GM18907 (cell line): ENCODE results near the gene SIM1.

ENCODE experiments used
- ATAC-seq: cut with Tn5 transposase; IDR thresholded peaks from one replicate; pipeline ENCODE4 v1.9.1; 2021; ENCODE audit warnings: mild to moderate bottlenecking, moderate library complexity; ENCODE audit not compliant: unreplicated experiment

Gene SIM1, protein sequence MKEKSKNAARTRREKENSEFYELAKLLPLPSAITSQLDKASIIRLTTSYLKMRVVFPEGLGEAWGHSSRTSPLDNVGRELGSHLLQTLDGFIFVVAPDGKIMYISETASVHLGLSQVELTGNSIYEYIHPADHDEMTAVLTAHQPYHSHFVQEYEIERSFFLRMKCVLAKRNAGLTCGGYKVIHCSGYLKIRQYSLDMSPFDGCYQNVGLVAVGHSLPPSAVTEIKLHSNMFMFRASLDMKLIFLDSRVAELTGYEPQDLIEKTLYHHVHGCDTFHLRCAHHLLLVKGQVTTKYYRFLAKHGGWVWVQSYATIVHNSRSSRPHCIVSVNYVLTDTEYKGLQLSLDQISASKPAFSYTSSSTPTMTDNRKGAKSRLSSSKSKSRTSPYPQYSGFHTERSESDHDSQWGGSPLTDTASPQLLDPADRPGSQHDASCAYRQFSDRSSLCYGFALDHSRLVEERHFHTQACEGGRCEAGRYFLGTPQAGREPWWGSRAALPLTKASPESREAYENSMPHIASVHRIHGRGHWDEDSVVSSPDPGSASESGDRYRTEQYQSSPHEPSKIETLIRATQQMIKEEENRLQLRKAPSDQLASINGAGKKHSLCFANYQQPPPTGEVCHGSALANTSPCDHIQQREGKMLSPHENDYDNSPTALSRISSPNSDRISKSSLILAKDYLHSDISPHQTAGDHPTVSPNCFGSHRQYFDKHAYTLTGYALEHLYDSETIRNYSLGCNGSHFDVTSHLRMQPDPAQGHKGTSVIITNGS

DNA sequence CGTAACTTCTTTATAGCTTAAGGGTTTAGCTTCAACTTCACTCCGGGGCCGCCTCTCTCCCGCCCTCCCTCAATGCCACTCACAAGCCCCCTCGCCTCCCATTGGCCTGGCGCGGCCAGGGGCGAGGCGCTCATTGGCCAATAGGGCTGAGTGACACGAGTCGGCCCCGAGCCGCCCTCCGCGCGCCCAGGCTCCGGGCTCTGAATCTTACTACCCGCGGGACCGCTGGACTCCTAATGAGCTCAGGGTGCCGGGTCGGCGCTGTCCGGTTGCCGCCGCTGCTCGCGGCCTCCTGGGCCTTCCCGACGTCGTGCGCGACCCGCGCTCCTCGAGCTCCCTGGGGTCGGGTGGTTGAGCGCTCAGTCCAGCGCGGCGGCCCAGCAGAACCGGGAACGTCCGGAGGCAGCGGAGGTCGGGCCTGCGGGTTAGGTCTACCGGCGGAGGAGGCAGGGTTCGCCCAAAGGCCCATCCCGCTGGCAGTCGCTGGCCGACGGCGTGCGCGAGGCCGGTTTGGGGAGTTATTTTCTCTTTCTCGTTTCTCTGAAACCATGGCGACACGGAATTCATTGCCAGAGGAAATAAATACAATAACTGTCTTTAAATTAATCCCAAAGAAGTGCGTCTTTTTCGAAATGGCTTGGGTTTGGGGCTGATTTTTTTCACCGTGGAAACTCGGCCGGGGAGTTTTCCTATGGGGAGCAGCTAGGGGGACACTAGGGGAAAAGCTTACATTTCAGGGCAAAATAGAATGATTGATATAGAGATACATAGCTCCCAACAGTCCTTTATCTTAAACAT, at the start of gene SIM1:
TSS of gene SIM1 (minus strand) at position 19 of the 798 bp plus-strand sequence. CDS start 1,453 bp downstream, outside the sequence.
- peak; percentile 86 for ATAC-seq

DNA sequence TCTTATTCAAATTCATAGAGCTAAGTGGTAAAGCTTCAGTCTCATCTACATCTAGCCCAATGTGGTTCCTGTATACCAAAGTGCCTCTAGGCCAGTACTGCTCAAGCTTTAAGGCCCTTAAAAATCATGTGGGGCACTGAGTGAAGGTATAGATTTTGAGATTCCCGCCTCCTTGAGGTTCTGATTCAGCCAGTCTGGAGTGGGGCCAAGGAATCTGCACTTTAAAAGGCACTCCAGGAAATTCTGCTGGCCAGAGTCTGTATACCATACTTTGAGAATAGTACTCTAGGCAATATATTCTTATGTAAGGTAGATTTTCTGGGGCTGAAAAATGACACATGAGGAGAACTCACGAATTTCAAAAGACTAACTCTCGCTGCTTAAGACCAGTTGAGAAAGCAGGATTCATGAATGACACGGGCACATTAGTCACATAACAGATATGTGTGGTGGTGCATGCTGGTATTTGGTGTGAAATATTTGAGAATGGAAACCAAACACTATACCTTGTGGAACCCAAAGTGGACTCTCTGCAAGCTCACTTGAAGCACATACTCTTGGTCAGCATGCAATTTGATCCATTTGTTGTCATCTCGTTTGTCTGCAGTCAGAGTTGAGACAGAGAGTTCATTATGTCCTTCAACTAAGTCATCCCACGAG, 47.6 kb upstream of the SIM1 start:
- ATAC-seq, result no peak

DNA sequence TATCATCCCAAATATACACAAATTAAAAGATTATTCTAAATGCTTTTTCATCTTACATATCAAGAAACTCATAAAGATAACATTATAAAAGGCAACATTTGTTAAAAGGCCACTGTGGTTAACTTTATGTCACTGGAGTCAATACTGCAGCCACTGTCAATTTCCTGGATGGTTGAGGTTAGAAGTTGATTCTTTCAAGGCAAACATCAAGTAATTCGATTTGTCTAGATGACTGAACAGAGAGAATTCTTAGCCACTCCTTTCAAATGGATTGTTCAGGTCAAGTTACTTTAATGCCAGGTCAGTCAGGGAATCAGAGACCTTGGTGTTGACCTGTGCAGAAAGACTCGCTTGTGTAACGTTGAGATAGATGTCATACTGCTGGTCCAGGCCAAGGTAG, 44.4 kb upstream of the SIM1 start:
- ATAC-seq, result no peak

DNA sequence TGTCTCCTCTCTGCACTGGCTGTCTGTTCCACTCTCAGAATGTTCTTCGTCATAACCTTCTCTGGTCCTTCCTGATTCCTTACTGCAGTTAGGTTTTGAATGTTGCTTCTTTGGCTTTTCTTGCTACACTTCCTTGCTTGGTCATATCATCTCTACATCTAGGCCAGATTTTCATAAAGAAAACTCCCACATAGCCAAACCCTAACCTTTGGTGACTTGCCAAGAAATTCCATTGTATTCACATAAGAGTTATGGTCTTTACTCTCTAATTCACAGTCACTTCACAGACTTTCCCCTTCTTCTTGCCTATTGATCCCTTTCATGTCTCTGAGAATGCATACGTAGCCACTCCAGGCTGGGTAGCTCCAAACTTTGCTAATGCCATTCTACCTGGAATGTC, 41.9 kb upstream of the SIM1 start:
- ATAC-seq, result no peak

DNA sequence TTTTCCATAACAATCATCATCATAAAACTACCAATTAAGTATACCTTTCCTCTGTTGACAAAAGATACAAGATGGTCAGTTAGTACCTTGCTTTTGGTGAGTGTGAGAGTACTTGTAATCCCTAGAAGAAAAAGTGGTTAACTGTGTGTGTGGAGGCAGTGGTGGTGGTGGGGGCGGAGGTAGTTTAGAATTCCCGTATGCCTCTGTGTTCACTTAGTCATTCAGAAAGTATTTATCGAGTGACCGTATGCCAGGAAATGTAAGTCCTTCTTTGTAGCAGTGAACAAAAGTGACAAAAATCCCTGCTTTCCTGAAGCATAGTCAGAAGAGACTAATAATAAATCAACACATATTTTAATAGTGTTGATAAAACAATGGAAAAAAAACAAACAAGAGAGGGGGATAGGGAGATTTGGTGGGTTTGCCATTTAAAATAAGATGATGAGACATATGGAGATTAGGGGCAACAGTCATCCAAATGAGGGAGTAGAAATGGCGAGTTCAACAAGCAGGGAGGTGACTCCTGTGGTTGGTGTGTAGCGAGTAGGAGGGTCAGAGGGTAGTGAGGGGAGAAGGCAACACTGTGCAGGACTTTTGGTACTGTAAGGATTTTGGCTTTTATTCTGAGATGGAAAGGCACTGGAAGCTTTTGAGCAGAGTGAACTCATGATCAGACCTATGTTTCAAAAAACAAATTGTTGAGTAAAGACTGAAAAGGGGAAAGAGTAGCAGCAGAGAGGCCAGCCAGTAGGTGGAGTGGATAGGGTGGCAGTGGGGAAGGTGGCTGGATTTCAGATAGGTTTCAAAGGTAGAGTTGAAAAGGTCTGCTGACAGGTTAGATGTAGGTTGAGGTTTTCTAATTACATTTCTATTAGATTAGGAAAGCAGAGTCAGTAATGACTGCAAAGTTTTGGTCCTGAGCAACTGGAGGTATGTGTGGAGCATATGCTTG, 40.3 kb upstream of the SIM1 start:
- ATAC-seq, result no peak

DNA sequence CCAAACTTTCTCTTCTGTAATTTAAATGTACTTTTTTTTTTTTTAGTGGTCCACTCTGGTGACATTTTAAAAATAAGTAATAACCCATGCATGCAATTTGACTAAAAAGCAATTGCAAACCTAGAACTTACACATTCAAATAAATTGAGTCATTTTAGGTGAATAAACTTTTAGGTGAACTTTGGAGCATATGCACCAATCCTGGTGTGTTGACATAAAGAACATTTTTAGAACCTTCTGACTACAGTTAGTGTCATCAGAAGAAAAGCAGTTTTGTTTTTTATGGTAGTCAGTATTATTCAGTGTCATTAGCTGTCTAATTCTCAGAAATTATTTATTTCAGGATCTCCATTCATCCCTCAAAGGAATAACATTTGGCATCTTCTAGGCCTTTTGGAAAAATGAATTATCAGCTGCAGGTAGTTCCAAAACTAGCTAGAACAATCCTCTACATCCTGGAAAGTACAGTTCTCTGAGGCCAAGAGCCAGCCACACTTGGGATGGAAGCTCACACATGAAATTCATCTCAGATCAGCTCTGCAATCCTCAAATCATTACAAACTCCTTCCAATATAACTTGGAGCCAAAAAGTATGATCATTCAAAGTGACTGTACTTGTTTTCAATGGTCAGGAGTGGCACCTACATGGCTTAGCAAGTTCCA, 38.5 kb upstream of the SIM1 start:
- no peak for ATAC-seq

DNA sequence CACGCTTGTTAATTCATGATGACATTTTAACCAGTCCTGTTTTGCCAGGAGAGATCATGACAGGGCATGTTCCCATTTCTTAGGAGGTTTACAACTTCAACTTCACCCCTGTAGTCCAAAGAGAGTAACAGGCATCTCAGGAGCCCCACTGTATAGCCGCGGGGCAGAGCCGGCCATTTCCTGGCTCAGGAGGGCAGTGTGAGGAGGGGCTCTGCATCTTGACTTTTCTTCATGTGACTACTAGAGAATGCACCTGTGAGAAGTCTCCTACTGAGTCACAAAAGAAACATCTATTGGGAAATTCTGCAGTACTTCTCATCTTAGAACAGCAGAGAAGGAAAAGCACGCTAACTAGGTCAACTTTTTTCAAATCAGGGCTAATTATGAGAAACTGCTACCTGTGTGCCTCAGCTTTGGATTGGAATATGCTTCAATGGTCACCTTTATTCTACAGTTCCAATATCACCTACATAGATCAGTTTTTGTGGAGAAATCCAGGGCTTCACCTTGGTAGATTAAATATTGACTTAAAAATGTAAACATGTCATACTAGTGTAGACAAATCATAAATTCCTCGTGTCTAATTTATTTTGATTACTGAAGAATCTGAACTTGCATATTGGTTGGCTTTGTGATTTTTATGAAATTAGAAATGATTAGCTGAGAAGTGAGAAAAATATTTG, 28.6 kb upstream of the SIM1 start:
- ATAC-seq, result no peak

DNA sequence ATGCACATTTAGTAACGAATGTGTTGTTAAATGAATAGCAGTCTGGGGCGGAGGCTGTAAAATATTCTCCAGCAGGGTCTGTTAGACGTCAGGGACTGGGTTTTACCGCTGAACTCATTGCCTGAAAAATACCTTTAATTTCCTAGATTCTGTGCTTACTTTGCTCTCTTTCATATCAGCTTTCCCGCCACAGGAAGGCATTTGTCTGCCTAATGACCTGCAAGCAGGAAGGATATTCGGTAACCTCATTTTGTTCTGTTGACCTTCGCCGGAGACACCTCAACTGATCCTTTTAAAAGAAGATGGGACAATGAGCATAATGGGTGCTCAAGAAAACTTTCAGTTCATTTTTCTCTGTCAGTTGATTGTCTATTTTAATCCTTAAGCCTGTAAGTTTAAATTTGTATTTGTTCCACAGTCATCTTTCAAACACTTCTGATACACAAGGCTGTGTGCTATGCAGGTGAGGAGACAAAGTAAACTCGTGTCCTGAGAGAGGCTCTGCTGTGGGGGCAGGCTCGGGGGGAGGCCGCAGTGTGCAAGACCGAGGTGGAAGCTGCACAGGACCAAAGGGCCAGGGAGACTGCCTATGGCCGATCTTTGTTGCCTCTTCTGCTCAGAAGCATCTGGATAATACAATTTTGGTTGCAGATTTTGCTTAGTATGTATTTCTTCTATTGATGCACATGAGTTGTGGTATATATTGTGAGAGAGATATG, 27.4 kb upstream of the SIM1 start:
- ATAC-seq, result no peak

DNA sequence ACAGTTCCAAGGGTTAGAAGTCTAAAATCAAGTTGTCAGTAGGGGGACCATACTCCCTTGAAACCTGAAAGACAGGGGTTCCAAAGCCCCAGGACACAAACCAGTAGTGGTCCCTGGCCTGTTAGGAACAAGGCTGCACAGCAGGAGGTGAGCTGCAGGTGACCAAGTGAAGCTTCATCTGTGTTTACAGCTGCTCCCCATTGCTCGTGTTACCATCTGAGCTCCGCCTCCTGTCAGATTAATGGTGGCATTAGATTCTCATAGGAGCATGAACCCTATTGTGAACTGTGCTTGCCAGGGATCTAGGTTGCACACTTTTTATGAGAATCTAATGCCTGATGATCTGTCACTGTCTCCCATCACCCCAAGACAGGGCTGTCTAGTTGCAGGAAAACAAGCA, 25.3 kb upstream of the SIM1 start:
- no peak for ATAC-seq

DNA sequence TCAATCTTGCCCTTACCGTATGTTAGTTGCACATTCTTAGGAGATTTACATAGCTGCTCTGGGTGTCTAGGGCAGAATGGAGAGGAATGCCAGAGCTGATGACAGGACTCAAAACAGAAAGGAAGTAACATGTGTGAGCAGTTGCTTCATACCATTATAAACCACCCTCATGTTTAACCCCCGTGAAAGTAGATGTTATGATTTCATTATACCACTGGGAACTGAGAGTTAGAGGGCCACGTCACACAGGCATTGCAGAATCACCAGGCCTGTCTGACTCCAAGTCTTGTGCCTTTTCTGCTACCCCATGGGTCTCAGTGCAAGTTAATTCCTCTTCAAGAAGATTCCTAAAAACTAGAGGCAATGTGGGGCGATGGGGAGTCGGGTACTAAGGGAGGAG, 23.5 kb upstream of the SIM1 start:
- ATAC-seq, result no peak

DNA sequence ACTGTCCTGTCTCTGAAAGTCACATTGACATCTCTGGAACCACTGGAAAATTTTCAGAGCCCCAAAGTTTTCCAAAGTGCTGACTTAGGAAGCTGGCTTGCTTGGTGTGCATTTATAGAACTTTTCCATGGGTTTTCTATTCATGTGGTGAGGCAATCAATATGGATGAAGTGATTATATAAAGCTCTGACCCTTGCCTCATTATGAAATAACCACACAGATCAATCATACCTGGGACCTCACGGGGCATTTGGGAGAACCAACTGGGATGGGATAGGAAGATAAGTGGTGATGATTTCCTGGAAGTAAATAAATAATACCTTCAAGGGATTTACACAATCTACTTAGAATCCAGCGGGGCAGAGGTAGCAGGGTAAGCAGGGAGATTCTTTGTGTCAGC, 22.9 kb upstream of the SIM1 start:
- no peak for ATAC-seq

DNA sequence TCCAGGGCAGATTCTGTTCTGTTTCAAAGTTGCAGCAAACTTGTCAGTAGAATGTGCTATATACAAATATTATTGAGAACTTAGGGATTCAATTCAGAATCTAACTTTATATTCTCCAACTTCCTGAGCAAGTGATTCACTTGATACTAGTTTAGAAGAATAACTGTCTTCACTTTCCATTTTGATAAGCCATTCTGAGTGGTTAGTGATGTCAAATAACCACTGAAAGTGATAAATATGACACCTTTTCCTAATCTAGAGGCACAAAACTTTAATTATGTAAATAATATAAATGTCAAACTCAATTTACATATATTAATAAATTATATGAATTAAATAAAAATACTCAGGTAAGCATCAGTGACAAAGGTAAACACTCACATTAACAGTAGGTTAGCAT, 20.5 kb upstream of the SIM1 start:
- ATAC-seq, result no peak

DNA sequence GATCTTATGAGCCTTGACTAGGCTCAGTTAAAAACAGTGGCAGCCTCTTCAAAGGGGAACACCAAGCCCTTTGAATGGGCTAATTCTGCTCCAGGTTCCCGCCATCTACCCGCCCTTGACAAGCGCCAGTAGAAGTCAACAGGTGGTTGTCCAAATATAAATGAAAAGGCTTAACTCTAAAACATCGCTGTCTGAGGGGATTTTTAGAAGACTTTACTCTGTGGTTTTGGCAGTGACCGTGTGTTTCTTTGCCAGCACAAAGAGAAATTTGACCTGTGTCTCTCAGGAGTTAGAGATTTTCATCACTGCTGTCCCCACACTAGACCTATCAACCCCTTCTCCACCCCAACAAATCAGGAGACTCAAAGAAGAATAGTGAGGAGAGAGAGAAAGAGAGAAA, 19.8 kb upstream of the SIM1 start:
- peak; percentile 51 for ATAC-seq

DNA sequence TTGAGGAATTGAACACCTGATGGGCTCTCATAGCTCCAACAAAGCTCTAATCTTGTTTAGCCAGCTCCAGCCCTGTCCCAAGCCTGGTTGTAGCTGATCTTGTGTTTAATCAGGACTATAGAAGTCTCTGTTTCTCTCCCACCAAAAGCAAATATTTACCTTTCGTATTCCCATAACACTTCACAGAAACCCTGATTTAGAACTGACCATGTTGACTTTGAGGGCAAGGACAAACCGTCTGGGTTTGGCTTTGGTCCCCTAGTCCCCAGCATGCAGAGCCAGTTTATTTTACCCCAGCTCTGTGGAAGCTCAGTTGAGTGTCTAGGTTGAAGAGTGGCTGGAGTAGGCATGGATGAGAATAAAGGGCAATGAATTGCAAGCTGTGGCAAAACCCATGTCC, 18.0 kb upstream of the SIM1 start:
- ATAC-seq, result no peak

DNA sequence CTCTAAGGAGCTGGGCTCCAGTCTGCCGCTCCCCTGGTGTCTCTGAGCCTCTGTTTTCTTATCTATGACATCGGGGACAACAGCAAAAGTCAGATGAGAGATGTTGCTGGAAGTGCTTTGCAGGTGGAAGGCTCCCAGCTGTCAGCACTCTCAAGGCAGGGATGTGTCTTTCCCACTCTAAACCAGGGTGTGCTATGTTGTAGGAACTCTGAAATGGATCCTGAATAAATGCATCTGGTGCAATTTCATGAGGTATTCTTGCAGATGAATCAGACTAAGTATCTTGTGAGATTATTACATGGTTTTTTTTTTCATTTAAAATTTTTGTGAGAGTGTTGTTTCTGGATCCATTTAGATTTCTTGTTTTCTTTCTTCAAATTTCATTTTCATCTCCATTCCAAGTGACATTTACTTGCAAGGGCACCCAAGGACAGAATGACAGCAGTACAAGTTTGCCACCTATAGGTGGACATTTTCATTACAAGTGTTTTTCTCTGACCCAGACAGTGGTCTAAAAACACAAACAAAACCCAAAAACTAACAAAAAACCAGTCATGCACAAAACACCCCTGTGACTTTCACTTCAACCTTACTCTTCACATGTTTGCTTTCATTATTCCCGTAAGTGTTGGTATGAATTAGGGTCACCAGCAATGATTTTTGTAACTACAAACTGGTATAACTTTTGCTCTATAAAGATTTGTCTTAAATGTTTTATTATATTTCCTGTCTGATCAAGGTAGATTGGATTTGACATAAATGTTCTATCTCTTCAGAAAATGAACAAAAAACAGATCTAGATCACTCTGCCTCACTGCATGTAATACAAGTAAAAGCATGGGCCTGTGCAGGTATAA, 14.7 kb upstream of the SIM1 start:
- peak; percentile 52 for ATAC-seq

DNA sequence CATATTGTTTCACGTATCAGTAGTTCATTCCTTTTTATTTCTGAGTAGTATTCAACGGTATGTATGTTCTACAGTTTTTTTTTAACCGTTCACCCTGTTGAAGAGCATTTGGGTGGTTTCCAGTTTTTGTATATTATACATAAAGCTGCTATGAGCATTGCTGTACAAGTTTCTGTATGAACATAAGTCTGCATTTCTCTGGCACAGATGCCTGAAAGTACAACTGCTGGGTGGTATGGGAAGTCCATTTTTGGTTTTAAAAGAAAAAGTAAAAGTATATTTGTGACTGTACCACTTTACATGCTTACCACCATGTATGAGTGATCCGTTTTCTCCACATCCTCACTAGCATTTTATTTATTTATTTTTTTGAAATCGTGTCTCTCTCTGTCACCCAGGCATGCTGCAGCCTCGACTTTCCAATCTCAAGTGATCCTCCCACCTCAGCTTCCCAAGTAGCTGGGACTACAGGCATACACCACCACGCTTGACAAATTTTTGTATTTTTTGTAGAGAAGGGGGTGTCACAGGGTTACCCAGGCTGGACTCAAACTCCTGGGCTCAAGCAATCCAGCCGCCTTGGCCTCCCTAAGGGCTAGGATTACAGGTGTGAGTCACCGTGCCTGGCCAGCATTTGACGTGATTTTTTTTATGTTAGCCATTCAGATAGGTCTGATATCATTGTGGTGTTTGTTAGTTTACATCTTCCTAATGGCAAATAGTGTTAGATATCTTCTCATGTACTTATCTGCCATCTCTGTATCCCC, 11.0 kb upstream of the SIM1 start:
- peak; percentile 83 for ATAC-seq
